Neural cell (in vitro differentiated cells): ENCODE results near the gene GPSM1. TPM values are rescaled to one million over a fixed set of nuclear protein-coding genes. Genes with fewer than 3 reads are reported as not detected.

ENCODE experiments used
- H2AFZ ChIP-seq: fragments of 200-600, 300-800 bp; sonication (generic), shearing (Covaris generic); 2 replicates; pipeline ENCODE4 v1.6.0; 2014; ENCODE audit warnings: low read depth, mild to moderate bottlenecking, antibody characterized with exemption, low read length, moderate library complexity
- H3F3A ChIP-seq: fragments of 200-600 bp; shearing (Covaris generic); 2 replicates; pipeline ENCODE4 v1.6.1; 2016; ENCODE audit warnings: mild to moderate bottlenecking, moderate library complexity, mixed read lengths, antibody characterized with exemption, low read length; ENCODE audit not compliant: insufficient read depth, poor library complexity, severe bottlenecking
- H3K27ac ChIP-seq: fragments of 200-600, 300-800 bp; sonication (generic), shearing (Covaris generic); 2 replicates; pipeline ENCODE4 v1.5.1; 2014; ENCODE audit warnings: mild to moderate bottlenecking, low read length, moderate library complexity
- H3K27me3 ChIP-seq: fragments of 300-800, 200-600 bp; sonication (generic), shearing (Covaris generic); 2 replicates; pipeline ENCODE4 v1.6.0; 2014; ENCODE audit warnings: mild to moderate bottlenecking, low read depth, low read length, moderate library complexity; ENCODE audit not compliant: insufficient read depth
- H3K36me3 ChIP-seq: fragments of 300-800, 200-600 bp; sonication (generic), shearing (Covaris generic); 2 replicates; pipeline ENCODE4 v1.5.1; 2014; ENCODE audit warnings: mild to moderate bottlenecking, antibody characterized with exemption, low read length, moderate library complexity; ENCODE audit not compliant: insufficient read depth
- H3K4me2 ChIP-seq: fragments of 300-800, 200-600 bp; sonication (generic), shearing (Covaris generic); 2 replicates; pipeline ENCODE4 v1.6.0; 2014; ENCODE audit warnings: mild to moderate bottlenecking, low read length
- H3K4me3 ChIP-seq: fragments of 300-800, 200-600 bp; sonication (generic), shearing (Covaris generic); 2 replicates; pipeline ENCODE4 v1.5.1; 2014; ENCODE audit warnings: mild to moderate bottlenecking, low read length, moderate library complexity
- H3K79me2 ChIP-seq: fragments of 200-600 bp; shearing (Covaris generic); replicated peaks from 2 replicates; pipeline ENCODE4 v1.6.0; 2014; ENCODE audit warnings: mild to moderate bottlenecking, low read length, moderate library complexity; ENCODE audit not compliant: insufficient read depth
- H3K9ac ChIP-seq: fragments of 300-800, 200-600 bp; sonication (generic), shearing (Covaris generic); 2 replicates; pipeline ENCODE4 v1.6.1; 2016; ENCODE audit warnings: mild to moderate bottlenecking, low read length, mixed read lengths
- H3K9me2 ChIP-seq: fragments of 200-600 bp; shearing (Covaris generic); 2 replicates; pipeline ENCODE4 v1.6.1; 2016; ENCODE audit warnings: mild to moderate bottlenecking, low read length, mixed read lengths; ENCODE audit not compliant: insufficient read depth
- H3K9me3 ChIP-seq: fragments of 200-600, 300-800 bp; sonication (generic), shearing (Covaris generic); 2 replicates; pipeline ENCODE4 v1.6.1; 2016; ENCODE audit warnings: mild to moderate bottlenecking, mixed run types, low read length, moderate library complexity, mixed read lengths
- H4K20me1 ChIP-seq: fragments of 200-600 bp; shearing (Covaris generic); 2 replicates; pipeline ENCODE4 v1.6.1; 2016; ENCODE audit warnings: mild to moderate bottlenecking, mixed run types; ENCODE audit not compliant: insufficient read depth
- CTCF ChIP-seq: fragments of 450-650 bp; IDR thresholded peaks from 2 replicates; pipeline ENCODE4 v1.5.1; 2014; ENCODE audit warnings: antibody characterized with exemption, mild to moderate bottlenecking, moderate library complexity; ENCODE audit not compliant: poor library complexity, severe bottlenecking
- EP300 ChIP-seq: fragments of 450-650 bp; conservative IDR thresholded peaks from 2 replicates; pipeline ENCODE4 v1.6.1; 2014; ENCODE audit warnings: antibody characterized with exemption, mild to moderate bottlenecking, moderate library complexity; ENCODE audit not compliant: poor library complexity, severe bottlenecking
- EZH2 ChIP-seq: fragments of 200-600, 300-800 bp; shearing (Covaris generic), sonication (generic); IDR thresholded peaks from 2 replicates; pipeline ENCODE4 v1.6.1; 2014; ENCODE audit warnings: antibody characterized with exemption, low read length, borderline replicate concordance, mild to moderate bottlenecking; ENCODE audit not compliant: insufficient read depth, poor library complexity, severe bottlenecking
- MXI1 ChIP-seq: fragments of 450-650 bp; conservative IDR thresholded peaks from 2 replicates; pipeline ENCODE4 v1.6.1; 2014; ENCODE audit warnings: antibody characterized with exemption, mild to moderate bottlenecking; ENCODE audit not compliant: poor library complexity, severe bottlenecking
- POLR2AphosphoS5 ChIP-seq: IDR thresholded peaks from 2 replicates; pipeline ENCODE4 v1.6.1; 2012
- RAD21 ChIP-seq: fragments of 450-650 bp; conservative IDR thresholded peaks from 2 replicates; pipeline ENCODE4 v1.6.1; 2014; ENCODE audit warnings: antibody characterized with exemption, mild to moderate bottlenecking, moderate library complexity
- REST ChIP-seq: IDR thresholded peaks from 2 replicates; pipeline ENCODE4 v1.6.1; 2012; ENCODE audit warnings: borderline replicate concordance
- SMC3 ChIP-seq: fragments of 450-650 bp; conservative IDR thresholded peaks from 2 replicates; pipeline ENCODE4 v1.6.1; 2014; ENCODE audit warnings: antibody characterized with exemption, mild to moderate bottlenecking, moderate library complexity; ENCODE audit not compliant: poor library complexity
- TAF1 ChIP-seq: IDR thresholded peaks from 2 replicates; pipeline ENCODE4 v1.6.1; 2012; ENCODE audit warnings: low read depth
- polyA plus RNA-seq: library from polyadenylated mRNA; depleted of rRNA; stranded (reverse); fragments of >200 nt; gene quantifications from 2 replicates; pipeline ENCODE4 v1.2.3, GENCODE V29; 2014

GPSM1 gene
- polyA plus RNA-seq, 1 donor from 2014 or later = 117 TPM

- Histone ChIP-seq H3F3A (no peaks in the 10 kb centered on the region), H3K9me2 (no peaks in the 10 kb centered on the region), H3K27me3 (no peaks in the 10 kb centered on the region), H3K9ac (no peak overlapping the region), H3K36me3 (no peaks in the 10 kb centered on the region), H3K4me2 (no peak overlapping the region), H2AFZ (no peak overlapping the region), H3K4me3 (no peak overlapping the region), H3K9me3 (no peaks in the 10 kb centered on the region), H3K27ac (no peak overlapping the region), H3K79me2 (no peaks in the 10 kb centered on the region), H4K20me1 (no peaks in the 10 kb centered on the region)
- TF ChIP-seq EP300 (no peak), SMC3 (no peak), EZH2 (no peak), REST (no peak), RAD21 (no peak), MXI1 (no peak), TAF1 (no peak), CTCF (no peak)
These were observed 20.1 kb upstream of the GPSM1 start for GRCh38 chr9:136307215-136307750.

GRCh38 chr9:136308006-136308701 lies 19.2 kb upstream of the GPSM1 start:
- TF ChIP-seq EP300 = no peak
- TF ChIP-seq CTCF = no peak
- no peak for TF ChIP-seq RAD21
- TF ChIP-seq EZH2 = no peak
- no peak for TF ChIP-seq POLR2AphosphoS5
- no peak for TF ChIP-seq TAF1
- no peak for TF ChIP-seq MXI1
- no peak for TF ChIP-seq REST
- TF ChIP-seq SMC3 = no peak
- no peak overlapping the region for H3K9ac ChIP-seq

More at GRCh38 chr9:136308006-136308701, 19.2 kb upstream of the GPSM1 start:
- H2AFZ ChIP-seq = no peak overlapping the region
- H3F3A ChIP-seq = no peaks in the 10 kb centered on the region
- H3K36me3 ChIP-seq = no peaks in the 10 kb centered on the region
- H3K27me3 ChIP-seq = no peaks in the 10 kb centered on the region
- H3K4me3 ChIP-seq = no peak overlapping the region
- H4K20me1 ChIP-seq = no peaks in the 10 kb centered on the region
- no peak overlapping the region for H3K27ac ChIP-seq
- no peak overlapping the region for H3K4me2 ChIP-seq
- H3K9me2 ChIP-seq = no peaks in the 10 kb centered on the region
- no peaks in the 10 kb centered on the region for H3K9me3 ChIP-seq
- H3K79me2 ChIP-seq = no peaks in the 10 kb centered on the region
